Mesendoderm (in vitro differentiated cells): ENCODE data around the gene TGFBR3L.

Experiments
- DNase-seq: peaks from one replicate; pipeline ENCODE4 v3.0.0; 2013
- H2AK5ac ChIP-seq: 2 replicates; pipeline ENCODE4 v1.6.1; 2013; ENCODE audit warnings: low read length, inconsistent platforms
- H2BK120ac ChIP-seq: 2 replicates; pipeline ENCODE4 v1.6.1; 2013; ENCODE audit warnings: low read depth, mild to moderate bottlenecking, low read length, moderate library complexity, mixed read lengths
- H2BK15ac ChIP-seq: replicated peaks from 2 replicates; pipeline ENCODE4 v1.6.1; 2013; ENCODE audit warnings: low read depth, mild to moderate bottlenecking, moderate library complexity
- H2BK5ac ChIP-seq: 2 replicates; pipeline ENCODE4 v1.6.1; 2013; ENCODE audit warnings: low read length, inconsistent platforms
- H3K18ac ChIP-seq: 2 replicates; pipeline ENCODE4 v1.6.1; 2013; ENCODE audit warnings: mild to moderate bottlenecking, low read length, mixed read lengths
- H3K23ac ChIP-seq: one replicate; pipeline ENCODE4 v1.6.1; 2013; ENCODE audit warnings: low read length
- H3K27ac ChIP-seq: 2 replicates; pipeline ENCODE4 v1.5.1; 2013; ENCODE audit warnings: low read depth, mild to moderate bottlenecking, inconsistent platforms, low read length, moderate library complexity
- H3K27me3 ChIP-seq: 2 replicates; pipeline ENCODE4 v1.6.1; 2013; ENCODE audit warnings: low read length, control low read depth, mild to moderate bottlenecking, inconsistent platforms; ENCODE audit not compliant: insufficient read depth, poor library complexity
- H3K36me3 ChIP-seq: 2 replicates; pipeline ENCODE4 v1.6.1; 2013; ENCODE audit warnings: low read length, inconsistent platforms; ENCODE audit not compliant: control insufficient read depth, insufficient read depth
- H3K4ac ChIP-seq: one replicate; pipeline ENCODE4 v1.6.1; 2013; ENCODE audit warnings: low read depth, mild to moderate bottlenecking, low read length, moderate library complexity
- H3K4me1 ChIP-seq: 2 replicates; pipeline ENCODE4 v1.6.1; 2013; ENCODE audit warnings: low read depth, low read length, inconsistent platforms; ENCODE audit not compliant: control insufficient read depth
- H3K4me2 ChIP-seq: 2 replicates; pipeline ENCODE4 v1.6.1; 2013; ENCODE audit warnings: low read length
- H3K4me3 ChIP-seq: 2 replicates; pipeline ENCODE4 v1.5.1; 2013; ENCODE audit warnings: mild to moderate bottlenecking, low read length
- H3K56ac ChIP-seq: one replicate; pipeline ENCODE4 v1.6.1; 2013; ENCODE audit warnings: low read length
- H3K79me1 ChIP-seq: 2 replicates; pipeline ENCODE4 v1.6.1; 2013; ENCODE audit warnings: low read length, inconsistent platforms
- H3K79me2 ChIP-seq: 2 replicates; pipeline ENCODE4 v1.6.1; 2013; ENCODE audit warnings: mild to moderate bottlenecking, low read length; ENCODE audit not compliant: control insufficient read depth, insufficient read depth
- H3K9ac ChIP-seq: 2 replicates; pipeline ENCODE4 v1.6.1; 2013; ENCODE audit warnings: low read length, inconsistent platforms
- H4K5ac ChIP-seq: one replicate; pipeline ENCODE4 v1.6.1; 2013; ENCODE audit warnings: low read length
- H4K8ac ChIP-seq: one replicate; pipeline ENCODE4 v1.6.1; 2013; ENCODE audit warnings: low read depth, mild to moderate bottlenecking, control low read depth, low read length, moderate library complexity
- WGBS: extraction: QIAGEN DNeasy Blood & Tissue Kit; methylation state at CpG from one replicate; pipeline ENCODE4 v1.1.7; 2013; ENCODE audit warnings: low lambda C conversion rate, missing lambda C conversion rate; ENCODE audit not compliant: insufficient coverage; ENCODE audit errors: extremely low coverage; 5-methylcytosine and 5-hydroxymethylcytosine counted together

The TGFBR3L gene

GRCh38 chr19:7872306-7873204, 42.1 kb upstream of the TGFBR3L start:
- WGBS = no CpG with 5 or more reads among the region's 47 CpGs
- no peak overlapping the region for H2AK5ac ChIP-seq
- no peaks in the 10 kb centered on the region for H3K36me3 ChIP-seq
- no peak overlapping the region for H3K4ac ChIP-seq
- H3K79me2 ChIP-seq = no peaks in the 10 kb centered on the region
- H3K4me1 ChIP-seq = no peaks in the 10 kb centered on the region
- no peak for DNase-seq
- H2BK120ac ChIP-seq = no peak overlapping the region
- H3K79me1 ChIP-seq = no peaks in the 10 kb centered on the region
- no peak overlapping the region for H3K27ac ChIP-seq
- no peak overlapping the region for H3K9ac ChIP-seq
- H2BK5ac ChIP-seq = no peak overlapping the region
- H3K23ac ChIP-seq = no peak overlapping the region
- no peak overlapping the region for H4K8ac ChIP-seq
- H3K4me3 ChIP-seq = no peak overlapping the region
- H3K4me2 ChIP-seq = peak overlapping the region; percentile 25
- no peak overlapping the region for H2BK15ac ChIP-seq
- no peak overlapping the region for H3K18ac ChIP-seq
- no peak overlapping the region for H4K5ac ChIP-seq
- H3K27me3 ChIP-seq = peaks cover 7% of the 10 kb centered on the region
- H3K56ac ChIP-seq = no peak overlapping the region

GRCh38 chr19:7873304-7874075, 41.1 kb upstream of the TGFBR3L start:
- Histone ChIP-seq H2BK15ac (no peak overlapping the region), H4K8ac (no peak overlapping the region), H3K23ac (no peak overlapping the region), H2AK5ac (no peak overlapping the region), H3K56ac (peak overlapping the region; percentile 49), H3K79me2 (no peaks in the 10 kb centered on the region), H2BK5ac (no peak overlapping the region), H2BK120ac (no peak overlapping the region), H4K5ac (no peak overlapping the region), H3K36me3 (no peaks in the 10 kb centered on the region), H3K4me2 (peak overlapping the region; percentile 22), H3K4ac (no peak overlapping the region), H3K4me1 (no peaks in the 10 kb centered on the region), H3K27me3 (peaks cover 7% of the 10 kb centered on the region), H3K18ac (peak overlapping the region; percentile 22), H3K4me3 (no peak overlapping the region), H3K9ac (no peak overlapping the region), H3K79me1 (no peaks in the 10 kb centered on the region), H3K27ac (no peak overlapping the region)
- no CpG with 5 or more reads among the region's 53 CpGs for WGBS
- no peak for DNase-seq

- H3K4me1 ChIP-seq = no peaks in the 10 kb centered on the region
Measured at GRCh38 chr19:7874076-7874896, 40.3 kb upstream of the TGFBR3L start, which contains the start of gene PRR36. Gene PRR36 (minus strand): TSS chr19:7874390. CDS start chr19:7873689, 701 bp downstream.

GRCh38 chr19:7874897-7875273, 39.7 kb upstream of the TGFBR3L start:
- Histone ChIP-seq H3K18ac (no peak overlapping the region), H3K4ac (no peak overlapping the region), H3K56ac (no peak overlapping the region), H4K5ac (no peak overlapping the region), H3K4me2 (peak overlapping the region; percentile 31), H3K4me1 (no peaks in the 10 kb centered on the region), H2BK120ac (no peak overlapping the region), H4K8ac (no peak overlapping the region), H3K36me3 (no peaks in the 10 kb centered on the region), H3K23ac (no peak overlapping the region), H3K79me1 (no peaks in the 10 kb centered on the region), H2BK5ac (no peak overlapping the region), H3K79me2 (no peaks in the 10 kb centered on the region), H3K27me3 (peaks cover 7% of the 10 kb centered on the region), H2AK5ac (no peak overlapping the region), H2BK15ac (no peak overlapping the region), H3K9ac (no peak overlapping the region), H3K27ac (no peak overlapping the region), H3K4me3 (no peak overlapping the region)
- no CpG with 5 or more reads among the region's 12 CpGs for WGBS
- no peak for DNase-seq

More at GRCh38 chr19:7874076-7874896, 40.3 kb upstream of the TGFBR3L start, which contains the start of gene PRR36:
- Histone ChIP-seq H2BK120ac (no peak within 1 kb of the TSS), H2AK5ac (no peak within 1 kb of the TSS), H3K56ac (peak within 1 kb of the TSS; percentile 49), H3K4me3 (peak within 1 kb of the TSS; percentile 38), H2BK5ac (no peak within 1 kb of the TSS), H3K27me3 (peaks cover 7% of the 10 kb centered on the region), H3K23ac (no peak within 1 kb of the TSS), H3K18ac (peak within 1 kb of the TSS; percentile 22), H3K36me3 (no peaks in the 10 kb centered on the region), H3K9ac (no peak within 1 kb of the TSS), H2BK15ac (no peak within 1 kb of the TSS), H3K79me2 (no peaks in the 10 kb centered on the region), H4K5ac (no peak within 1 kb of the TSS), H3K4me2 (peak within 1 kb of the TSS; percentile 73), H3K4ac (no peak within 1 kb of the TSS), H3K27ac (no peak within 1 kb of the TSS), H3K79me1 (no peaks in the 10 kb centered on the region), H4K8ac (no peak within 1 kb of the TSS)
- peak; percentile 71 for DNase-seq
- no CpG with 5 or more reads among the region's 88 CpGs for WGBS

- no peak overlapping the region for H3K56ac ChIP-seq
- H2BK5ac ChIP-seq = no peak overlapping the region
- no CpG with 5 or more reads among the region's 6 CpGs for WGBS
Measured at GRCh38 chr19:7877249-7877836, 37.3 kb upstream of the TGFBR3L start.

More at GRCh38 chr19:7877249-7877836, 37.3 kb upstream of the TGFBR3L start:
- H4K5ac ChIP-seq = no peak overlapping the region
- H3K4me1 ChIP-seq = no peaks in the 10 kb centered on the region
- H2BK15ac ChIP-seq = no peak overlapping the region
- H3K36me3 ChIP-seq = no peaks in the 10 kb centered on the region
- H4K8ac ChIP-seq = no peak overlapping the region
- H3K9ac ChIP-seq = no peak overlapping the region
- DNase-seq = no peak
- no peak overlapping the region for H2AK5ac ChIP-seq
- no peaks in the 10 kb centered on the region for H3K79me1 ChIP-seq
- H3K79me2 ChIP-seq = no peaks in the 10 kb centered on the region
- no peak overlapping the region for H3K4me2 ChIP-seq
- H3K27me3 ChIP-seq = peaks cover 7% of the 10 kb centered on the region
- no peak overlapping the region for H3K18ac ChIP-seq
- H3K4me3 ChIP-seq = no peak overlapping the region
- no peak overlapping the region for H3K4ac ChIP-seq
- no peak overlapping the region for H3K27ac ChIP-seq
- no peak overlapping the region for H2BK120ac ChIP-seq
- H3K23ac ChIP-seq = no peak overlapping the region
